ENCODE data around the gene PKHD1. TPM values are rescaled to one million over a fixed set of nuclear protein-coding genes. Genes with fewer than 3 reads are reported as not detected.
"Not testable (repeated sequence)": the region's sequence is repeated elsewhere in the genome, so short reads cannot be mapped to it uniquely, and the experiment has no call there.

Gene PKHD1
- total RNA-seq, 2 donors from 2014 or later = 0.14 TPM; not detected in 1

- Histone ChIP-seq H3K36me3 (no peaks in the 10 kb centered on the region), H3K27ac (no peak overlapping the region), H3K4me3 (no peak overlapping the region), H3K4me1 (ENCODE audit: control insufficient read depth in 1 of 2, low read depth in 2 of 2) (no peaks in the 10 kb centered on the region), H3K27me3 (replicated peaks; ENCODE audit: insufficient read depth) (no peaks in the 10 kb centered on the region), H3K9me3 (no peaks in the 10 kb centered on the region)
- ATAC-seq (ENCODE audit: insufficient number of reproducible peaks, low FRiP score, low read depth) = no peak
- DNase-seq (ENCODE audit: low spot score) = no peak
- no peak for TF ChIP-seq CTCF (IDR thresholded peaks at IDR 0.05)
Observed at GRCh38 chr6:51989789-51990188, 97.6 kb downstream of the PKHD1 start.

GRCh38 chr6:51986864-51987263 lies 100.5 kb downstream of the PKHD1 start:
- Histone ChIP-seq H3K36me3 (no peaks in the 10 kb centered on the region), H3K4me3 (no peak overlapping the region), H3K27me3 (replicated peaks; ENCODE audit: insufficient read depth) (no peaks in the 10 kb centered on the region), H3K9me3 (no peaks in the 10 kb centered on the region), H3K4me1 (ENCODE audit: control insufficient read depth in 1 of 2, low read depth in 2 of 2) (no peaks in the 10 kb centered on the region), H3K27ac (no peak overlapping the region)
- TF ChIP-seq CTCF (IDR thresholded peaks at IDR 0.05) = no peak
- ATAC-seq (ENCODE audit: insufficient number of reproducible peaks, low FRiP score, low read depth) (no peak), DNase-seq (ENCODE audit: low spot score) (no peak)

GRCh38 chr6:51983564-51983963 lies 103.8 kb downstream of the PKHD1 start:
- no peaks in the 10 kb centered on the region for H3K27me3 ChIP-seq (replicated peaks; ENCODE audit: insufficient read depth)
- no peaks in the 10 kb centered on the region for H3K9me3 ChIP-seq
- DNase-seq (ENCODE audit: low spot score) (no peak), ATAC-seq (ENCODE audit: insufficient number of reproducible peaks, low FRiP score, low read depth) (no peak)
- no peak for TF ChIP-seq CTCF (IDR thresholded peaks at IDR 0.05)
- H3K4me1 ChIP-seq (ENCODE audit: control insufficient read depth in 1 of 2, low read depth in 2 of 2) = no peaks in the 10 kb centered on the region
- H3K36me3 ChIP-seq = no peaks in the 10 kb centered on the region
- no peak overlapping the region for H3K4me3 ChIP-seq
- no peak overlapping the region for H3K27ac ChIP-seq

DNA sequence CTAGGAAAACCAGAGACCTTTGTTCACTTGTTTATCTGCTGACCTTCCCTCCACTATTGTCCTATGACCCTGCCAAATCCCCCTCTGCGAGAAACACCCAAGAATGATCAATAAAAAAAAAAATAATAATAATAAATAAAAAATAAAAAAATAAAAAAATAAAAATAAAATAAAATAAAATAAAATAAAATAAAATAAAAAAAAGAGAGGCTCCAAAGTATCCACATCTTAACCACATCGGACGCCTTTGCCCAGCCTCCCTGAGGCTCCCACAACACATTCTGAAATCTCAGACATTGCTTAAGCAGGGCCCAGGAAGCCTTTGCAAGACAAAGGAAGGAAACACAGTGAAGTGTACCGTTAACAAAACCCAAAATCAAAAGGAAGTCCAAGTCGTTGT lies 104.7 kb downstream of the PKHD1 start:
- not testable (repeated sequence) for DNase-seq (ENCODE audit: low spot score); H3K36me3 ChIP-seq; H3K4me3 ChIP-seq; H3K9me3 ChIP-seq; ATAC-seq (ENCODE audit: insufficient number of reproducible peaks, low FRiP score, low read depth); H3K27me3 ChIP-seq (replicated peaks; ENCODE audit: insufficient read depth); H3K4me1 ChIP-seq (ENCODE audit: control insufficient read depth in 1 of 2, low read depth in 2 of 2); H3K27ac ChIP-seq

DNA sequence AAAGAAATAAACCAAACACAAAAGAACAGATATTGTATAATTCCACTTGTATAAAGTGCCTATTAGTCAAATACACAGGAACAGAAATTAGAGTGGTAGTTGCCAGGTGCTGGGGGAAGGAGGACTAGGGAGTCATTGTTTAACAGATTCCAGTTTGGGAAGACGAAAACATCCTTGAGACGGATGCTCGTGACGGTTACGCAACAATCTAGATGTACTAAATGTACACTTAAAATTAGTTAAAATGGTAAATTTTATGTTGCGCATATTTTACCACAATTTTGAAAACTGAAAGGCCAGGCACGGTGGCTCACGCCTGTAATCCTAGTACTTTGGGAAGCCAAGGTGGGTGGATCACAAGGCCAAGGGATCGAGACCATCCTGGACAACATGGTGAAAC lies 111.0 kb downstream of the PKHD1 start:
- no peak overlapping the region for H3K27ac ChIP-seq
- DNase-seq (ENCODE audit: low spot score) = no peak
- no peaks in the 10 kb centered on the region for H3K4me1 ChIP-seq (ENCODE audit: control insufficient read depth in 1 of 2, low read depth in 2 of 2)
- H3K36me3 ChIP-seq = no peaks in the 10 kb centered on the region
- H3K9me3 ChIP-seq = no peaks in the 10 kb centered on the region
- no peak for TF ChIP-seq CTCF (IDR thresholded peaks at IDR 0.05)
- H3K27me3 ChIP-seq (replicated peaks; ENCODE audit: insufficient read depth) = no peaks in the 10 kb centered on the region
- no peak overlapping the region for H3K4me3 ChIP-seq
- ATAC-seq (ENCODE audit: insufficient number of reproducible peaks, low FRiP score, low read depth) = no peak

- Histone ChIP-seq H3K4me3 (no peak overlapping the region), H3K27ac (no peak overlapping the region), H3K36me3 (no peaks in the 10 kb centered on the region), H3K27me3 (replicated peaks; ENCODE audit: insufficient read depth) (no peaks in the 10 kb centered on the region), H3K4me1 (ENCODE audit: control insufficient read depth in 1 of 2, low read depth in 2 of 2) (no peaks in the 10 kb centered on the region), H3K9me3 (no peaks in the 10 kb centered on the region)
- no peak for DNase-seq (ENCODE audit: low spot score)
- ATAC-seq (ENCODE audit: insufficient number of reproducible peaks, low FRiP score, low read depth) = no peak
- TF ChIP-seq CTCF (IDR thresholded peaks at IDR 0.05) = no peak
Observed at GRCh38 chr6:51972659-51973058, 114.8 kb downstream of the PKHD1 start.

Data from thoracic aorta (tissue), 2 donors.